ENCODE measurements around the gene BFSP1. TPM values are rescaled to one million over a fixed set of nuclear protein-coding genes. Genes with fewer than 3 reads are reported as not detected.

BFSP1 gene
- total RNA-seq, 4 donors from 2014 or later = 0.75 to 1.00 (median 0.82) TPM; not detected in 1

DNA sequence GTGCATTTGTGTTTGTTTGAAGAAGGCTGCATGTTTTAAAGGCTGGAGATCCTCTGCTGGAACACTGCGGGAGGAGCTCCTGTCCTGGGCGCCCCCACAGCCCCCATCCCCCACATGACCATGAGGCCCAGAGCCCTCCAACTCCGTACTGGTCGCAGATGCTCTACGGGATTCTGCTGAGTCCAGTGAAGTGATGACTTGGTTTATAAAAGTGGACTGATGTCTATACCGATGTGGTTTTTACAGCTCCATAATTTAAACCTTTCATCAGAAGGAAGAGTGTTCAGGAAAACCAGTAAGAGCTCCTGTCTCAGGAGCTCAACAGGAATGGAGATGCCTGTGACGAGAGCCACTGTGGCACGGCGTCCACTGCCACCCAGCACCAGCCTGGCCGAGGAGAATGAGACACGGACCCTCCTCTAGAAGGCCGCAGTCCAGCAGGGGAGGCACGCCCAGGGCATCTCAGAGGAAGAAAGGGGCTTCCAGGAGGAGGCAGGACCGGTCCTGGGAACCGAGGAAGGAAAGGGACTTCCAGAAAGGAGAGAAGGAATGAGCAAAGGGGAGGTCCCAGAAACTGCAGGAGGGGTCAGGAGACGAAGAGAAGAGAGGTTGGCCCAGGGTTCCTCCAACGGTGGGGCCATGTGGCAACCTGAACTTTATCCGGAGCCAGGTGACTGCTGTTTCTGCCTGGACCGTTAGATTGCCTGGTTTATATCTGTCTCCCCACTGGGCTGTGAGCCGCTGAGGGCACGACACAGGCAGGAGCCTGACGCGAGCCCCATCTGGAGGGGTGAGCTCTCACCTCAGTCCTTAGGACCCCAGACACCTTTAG is 26.9 kb downstream of the BFSP1 start:
- Histone ChIP-seq H3K9me3 (no peaks in the 10 kb centered on the region), H3K27ac (peak overlapping the region in 1 of 4 donors; percentile 64), H3K36me3 (no peaks in the 10 kb centered on the region), H3K4me1 (peaks cover 0 to 14% (median 12%) of the 10 kb centered on the region in 4 donors), H3K27me3 (no peaks in the 10 kb centered on the region), H3K4me3 (peak overlapping the region in 3 of 4 donors; percentile 37 to 59 (median 43))
- intact Hi-C loops (cut with DNase I; ENCODE audit: low total_unique reads) = loop anchor here (10.0 kb wide), 1 partner anchor 401 kb away; no protein-coding TSS in a partner anchor
- TF ChIP-seq POLR2A (IDR thresholded peaks at IDR 0.05) (no peak), EP300 (IDR thresholded peaks at IDR 0.05; ENCODE audit: low read depth) (no peak), POLR2AphosphoS5 (IDR thresholded peaks at IDR 0.05) (no peak)
- TF ChIP-seq, protein P1, sequence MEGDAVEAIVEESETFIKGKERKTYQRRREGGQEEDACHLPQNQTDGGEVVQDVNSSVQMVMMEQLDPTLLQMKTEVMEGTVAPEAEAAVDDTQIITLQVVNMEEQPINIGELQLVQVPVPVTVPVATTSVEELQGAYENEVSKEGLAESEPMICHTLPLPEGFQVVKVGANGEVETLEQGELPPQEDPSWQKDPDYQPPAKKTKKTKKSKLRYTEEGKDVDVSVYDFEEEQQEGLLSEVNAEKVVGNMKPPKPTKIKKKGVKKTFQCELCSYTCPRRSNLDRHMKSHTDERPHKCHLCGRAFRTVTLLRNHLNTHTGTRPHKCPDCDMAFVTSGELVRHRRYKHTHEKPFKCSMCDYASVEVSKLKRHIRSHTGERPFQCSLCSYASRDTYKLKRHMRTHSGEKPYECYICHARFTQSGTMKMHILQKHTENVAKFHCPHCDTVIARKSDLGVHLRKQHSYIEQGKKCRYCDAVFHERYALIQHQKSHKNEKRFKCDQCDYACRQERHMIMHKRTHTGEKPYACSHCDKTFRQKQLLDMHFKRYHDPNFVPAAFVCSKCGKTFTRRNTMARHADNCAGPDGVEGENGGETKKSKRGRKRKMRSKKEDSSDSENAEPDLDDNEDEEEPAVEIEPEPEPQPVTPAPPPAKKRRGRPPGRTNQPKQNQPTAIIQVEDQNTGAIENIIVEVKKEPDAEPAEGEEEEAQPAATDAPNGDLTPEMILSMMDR (IDR thresholded peaks at IDR 0.05) = no peak
- in situ Hi-C loops (cut with MboI; ENCODE audit: low pct_ligation_motif_present in 1 of 4, low pct_unique_long_range_greater_than_20kb in 1 of 4, low sequenced_read_pairs in 3 of 4) = loop anchor here (25.0 kb wide), 4 partner anchors 408 to 783 kb away; partner anchors contain the start of gene ZNF133 (in 4 of the 4)
- WGBS, 2 donors (ENCODE audit: low coverage in 1 of 2) = 39 to 43% methylated on average over 10 to 23 of the region's 23 CpGs
- no peak for DNase-seq

- H3K9me3 ChIP-seq = no peaks in the 10 kb centered on the region
- peaks cover 0 to 14% (median 12%) of the 10 kb centered on the region in 4 donors for H3K4me1 ChIP-seq
- in situ Hi-C loops (cut with MboI; ENCODE audit: low pct_ligation_motif_present in 1 of 4, low pct_unique_long_range_greater_than_20kb in 1 of 4, low sequenced_read_pairs in 3 of 4) = loop anchor here (25.0 kb wide), 4 partner anchors 409 to 784 kb away; partner anchors contain the start of gene ZNF133 (in 4 of the 4)
- H3K27me3 ChIP-seq = no peaks in the 10 kb centered on the region
- intact Hi-C loops (cut with DNase I; ENCODE audit: low total_unique reads) = loop anchor here (10.0 kb wide), 1 partner anchor 401 kb away; no protein-coding TSS in a partner anchor
- WGBS, 2 donors (ENCODE audit: low coverage in 1 of 2) = 73 to 80% methylated on average over 1 to 6 of the region's 6 CpGs
- H3K36me3 ChIP-seq = no peaks in the 10 kb centered on the region
- H3K27ac ChIP-seq = no peak overlapping the region
- no peak overlapping the region for H3K4me3 ChIP-seq
- TF ChIP-seq, protein P1 (IDR thresholded peaks at IDR 0.05) = no peak
- no peak for TF ChIP-seq POLR2A (IDR thresholded peaks at IDR 0.05)
- no peak for TF ChIP-seq POLR2AphosphoS5 (IDR thresholded peaks at IDR 0.05)
- TF ChIP-seq EP300 (IDR thresholded peaks at IDR 0.05; ENCODE audit: low read depth) = no peak
- DNase-seq = no peak
Measured at GRCh38 chr20:17503301-17504065, 27.7 kb downstream of the BFSP1 start.

- no peak for DNase-seq
- Histone ChIP-seq H3K36me3 (no peaks in the 10 kb centered on the region), H3K27ac (no peak overlapping the region), H3K4me3 (no peak overlapping the region), H3K27me3 (no peaks in the 10 kb centered on the region), H3K4me1 (peaks cover 0 to 20% (median 12%) of the 10 kb centered on the region in 4 donors), H3K9me3 (no peaks in the 10 kb centered on the region)
- WGBS, 2 donors (ENCODE audit: low coverage in 1 of 2) = 72 to 100% methylated on average over 2 to 4 of the region's 4 CpGs
- in situ Hi-C loops (cut with MboI; ENCODE audit: low pct_ligation_motif_present in 1 of 4, low pct_unique_long_range_greater_than_20kb in 1 of 4, low sequenced_read_pairs in 3 of 4) (loop anchor here (25.0 kb wide), 4 partner anchors 410 to 785 kb away; partner anchors contain the start of gene ZNF133 (in 4 of the 4)), intact Hi-C loops (cut with DNase I; ENCODE audit: low total_unique reads) (loop anchor here (10.0 kb wide), 1 partner anchor 403 kb away; no protein-coding TSS in a partner anchor)
- TF ChIP-seq POLR2A (IDR thresholded peaks at IDR 0.05) (no peak), EP300 (IDR thresholded peaks at IDR 0.05; ENCODE audit: low read depth) (no peak)
Measured at GRCh38 chr20:17502105-17502504, 29.1 kb downstream of the BFSP1 start.

DNA sequence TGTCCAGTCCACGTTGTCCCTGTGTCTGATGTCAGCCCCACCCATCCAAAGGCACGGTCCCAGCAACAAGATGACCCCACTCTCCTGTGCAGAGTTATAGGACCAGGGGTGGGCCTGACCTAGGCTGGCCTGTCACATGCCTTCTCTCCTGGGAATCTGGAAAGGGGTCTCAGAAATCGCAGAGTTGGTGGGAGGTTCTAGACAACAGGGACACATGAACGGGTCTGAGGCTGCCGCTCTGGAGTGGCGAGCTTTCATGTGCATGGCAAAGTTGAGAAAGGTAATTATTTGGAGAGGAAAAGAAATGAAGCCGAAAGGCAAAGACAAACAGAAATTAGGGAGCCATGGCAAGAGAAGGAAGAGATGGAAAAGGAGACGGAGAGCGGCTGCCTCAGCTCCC is 29.5 kb downstream of the BFSP1 start:
- H3K4me1 ChIP-seq = peaks cover 0 to 20% (median 12%) of the 10 kb centered on the region in 4 donors
- 70 to 71% methylated on average over 7 to 9 of the region's 9 CpGs for WGBS, 2 donors (ENCODE audit: low coverage in 1 of 2)
- DNase-seq = no peak
- no peaks in the 10 kb centered on the region for H3K9me3 ChIP-seq
- H3K36me3 ChIP-seq = no peaks in the 10 kb centered on the region
- no peak overlapping the region for H3K4me3 ChIP-seq
- no peak overlapping the region for H3K27ac ChIP-seq
- intact Hi-C loops (cut with DNase I; ENCODE audit: low total_unique reads) = loop anchor here (10.0 kb wide), 1 partner anchor 403 kb away; no protein-coding TSS in a partner anchor
- H3K27me3 ChIP-seq = no peaks in the 10 kb centered on the region
- in situ Hi-C loops (cut with MboI; ENCODE audit: low pct_ligation_motif_present in 1 of 4, low pct_unique_long_range_greater_than_20kb in 1 of 4, low sequenced_read_pairs in 3 of 4) = loop anchor here (25.0 kb wide), 4 partner anchors 411 to 786 kb away; partner anchors contain the start of gene ZNF133 (in 4 of the 4)
- TF ChIP-seq, protein P1 (IDR thresholded peaks at IDR 0.05) = no peak
